HG03139 (cell line): ENCODE measurements around the gene STK17B.
"Not testable (repeated sequence)": the region's sequence is repeated elsewhere in the genome, so short reads cannot be mapped to it uniquely, and the experiment has no call there.

ENCODE experiments used
- ATAC-seq: cut with Tn5 transposase; IDR thresholded peaks from one replicate; pipeline ENCODE4 v1.9.1; 2021; ENCODE audit not compliant: unreplicated experiment

Gene STK17B

DNA sequence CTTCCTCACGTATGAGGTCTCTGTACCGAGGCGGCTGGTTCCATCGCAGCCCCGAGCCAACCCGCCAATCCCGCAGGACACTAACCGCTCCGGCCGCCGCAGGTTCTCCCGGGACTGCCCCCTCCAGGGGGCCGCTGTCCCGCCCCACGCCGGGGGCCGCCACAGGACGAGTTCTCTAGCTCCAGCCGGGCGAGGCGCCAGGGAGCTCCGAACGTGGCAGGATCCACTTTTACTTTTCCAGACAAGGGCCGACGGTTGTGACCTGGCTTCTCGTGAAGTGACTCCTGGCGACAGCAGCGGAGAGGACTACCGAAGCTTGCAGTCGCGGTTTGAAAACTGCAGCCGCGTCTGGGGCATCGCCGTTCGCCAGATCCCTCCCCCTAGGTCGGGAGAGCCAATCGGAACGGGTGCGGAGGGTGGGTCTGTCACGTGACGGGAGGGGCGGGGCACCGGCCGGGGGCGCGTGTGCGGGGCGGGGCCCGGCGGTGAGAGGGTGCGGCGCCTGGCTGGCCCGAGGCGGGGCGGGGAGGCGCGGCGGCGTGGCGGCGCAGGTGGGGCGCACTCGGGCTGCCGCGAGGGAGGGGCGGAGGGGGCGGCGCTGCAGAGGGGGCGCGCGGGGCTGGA, at the start of gene STK17B:
Gene STK17B (minus strand): TSS at position 331 of the 624 bp plus-strand sequence. CDS start 8,195 bp downstream, outside the sequence.
- peak; percentile 43 for ATAC-seq

DNA sequence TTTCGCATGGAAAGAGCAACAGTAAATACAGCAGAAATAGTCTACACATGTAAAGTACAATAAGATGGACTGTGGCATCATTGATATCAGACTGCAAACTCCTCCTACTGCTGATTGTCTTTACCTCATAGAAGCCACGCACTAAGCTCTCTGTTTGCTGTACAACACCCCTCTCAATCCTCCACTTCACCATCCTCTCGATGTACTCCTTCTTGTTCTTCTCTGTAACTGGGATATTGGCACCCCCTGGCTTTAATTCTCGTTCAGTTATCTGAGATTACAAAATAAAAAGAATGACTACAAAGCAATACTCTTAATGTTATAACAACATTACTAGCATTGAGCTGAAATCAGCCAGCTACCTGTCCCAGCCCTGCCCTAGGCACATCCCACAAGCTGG, 49.3 kb upstream of the STK17B start:
- no peak for ATAC-seq

DNA sequence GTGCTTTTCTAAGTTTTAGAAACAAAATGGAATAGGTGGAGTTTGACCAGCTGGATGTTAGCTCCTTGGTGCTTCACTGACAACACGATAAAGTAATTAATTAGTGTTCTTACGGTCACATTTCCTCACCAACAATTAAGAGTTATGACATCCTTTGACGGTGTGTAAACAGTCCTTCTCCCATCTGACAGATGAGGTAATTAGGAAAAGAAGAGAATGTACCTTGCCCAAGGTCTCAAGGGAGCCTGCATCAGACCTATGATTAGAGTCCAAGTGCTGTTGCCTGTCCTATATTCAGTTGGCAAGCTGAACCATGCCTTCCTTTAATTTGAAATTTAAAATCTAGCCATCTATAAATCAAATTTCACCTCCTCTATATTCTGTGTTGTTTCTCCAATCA, 48.3 kb upstream of the STK17B start:
- ATAC-seq = no peak

DNA sequence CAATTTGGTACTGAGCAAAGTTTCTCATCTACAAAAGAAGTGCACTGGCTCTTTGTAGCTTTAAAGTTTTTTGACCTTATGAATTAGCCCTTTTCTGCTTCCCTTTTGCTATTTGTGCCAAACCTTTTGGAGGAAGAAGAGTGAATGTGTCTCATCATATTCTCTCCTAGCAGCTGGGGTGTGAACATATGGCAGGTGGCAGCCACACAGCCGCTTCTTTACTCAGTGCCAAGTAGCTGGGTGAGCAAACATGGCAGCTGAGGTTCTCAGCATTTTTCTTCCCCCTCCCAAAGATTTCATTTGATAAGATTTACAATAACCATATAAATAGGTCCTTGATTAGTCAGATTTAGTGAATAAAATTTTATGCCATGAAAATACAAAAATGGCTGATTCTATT, 46.7 kb upstream of the STK17B start:
- no peak for ATAC-seq

DNA sequence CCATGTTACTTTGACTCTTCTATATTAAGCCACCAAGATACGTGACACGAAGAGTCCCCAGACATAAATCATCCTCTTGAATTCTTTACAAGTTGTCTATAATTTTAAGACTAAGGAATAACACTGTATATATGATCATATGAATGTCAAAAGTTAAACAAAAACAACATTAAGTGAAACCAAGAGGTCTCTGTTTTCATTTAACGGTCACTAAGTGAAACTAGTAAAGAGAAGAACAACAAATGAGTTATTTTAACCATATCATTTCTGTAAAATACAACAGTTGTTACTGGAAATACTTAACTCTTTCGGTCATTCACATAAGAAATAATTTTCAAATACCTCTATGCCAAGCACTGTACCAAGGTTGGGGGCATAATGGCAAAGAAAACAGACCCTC, 45.7 kb upstream of the STK17B start:
- no peak for ATAC-seq

DNA sequence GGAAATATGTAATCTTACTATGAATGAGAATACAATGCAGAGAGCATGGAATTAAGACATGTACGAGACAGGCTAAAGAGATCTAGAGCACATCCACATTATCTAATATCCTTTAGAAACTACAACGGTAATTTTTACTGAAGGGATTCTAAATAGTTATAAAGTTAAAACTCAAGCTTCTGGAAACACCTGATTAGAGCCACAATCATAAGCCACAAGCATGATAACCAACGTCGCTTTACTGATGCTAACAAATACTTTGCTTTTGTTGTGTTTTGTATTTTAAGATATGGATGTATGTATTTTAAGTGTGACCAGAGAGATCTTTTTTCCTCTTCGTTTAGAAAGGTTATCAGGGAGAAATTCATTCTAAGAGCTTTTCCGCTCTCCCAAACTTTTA, 44.0 kb upstream of the STK17B start:
- ATAC-seq = no peak

DNA sequence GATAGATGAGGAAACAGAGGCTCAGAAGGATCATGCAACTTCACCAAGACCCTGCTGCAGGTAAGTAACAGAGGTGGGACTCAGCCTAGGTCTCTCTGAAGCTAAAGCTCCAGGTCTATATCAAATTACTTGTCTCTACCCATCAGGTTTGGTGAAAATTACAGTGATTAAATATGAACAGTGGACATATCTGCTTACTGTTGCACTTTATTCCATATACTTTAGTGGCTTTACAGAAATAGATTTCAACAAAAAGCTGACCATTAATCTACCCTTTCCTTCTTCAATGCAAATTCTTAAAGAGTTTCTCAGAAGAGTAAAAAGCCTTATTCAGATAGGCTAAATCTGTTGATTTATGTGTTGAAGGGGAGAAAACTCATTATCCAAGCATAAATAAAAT, 42.8 kb upstream of the STK17B start:
- ATAC-seq = no peak

DNA sequence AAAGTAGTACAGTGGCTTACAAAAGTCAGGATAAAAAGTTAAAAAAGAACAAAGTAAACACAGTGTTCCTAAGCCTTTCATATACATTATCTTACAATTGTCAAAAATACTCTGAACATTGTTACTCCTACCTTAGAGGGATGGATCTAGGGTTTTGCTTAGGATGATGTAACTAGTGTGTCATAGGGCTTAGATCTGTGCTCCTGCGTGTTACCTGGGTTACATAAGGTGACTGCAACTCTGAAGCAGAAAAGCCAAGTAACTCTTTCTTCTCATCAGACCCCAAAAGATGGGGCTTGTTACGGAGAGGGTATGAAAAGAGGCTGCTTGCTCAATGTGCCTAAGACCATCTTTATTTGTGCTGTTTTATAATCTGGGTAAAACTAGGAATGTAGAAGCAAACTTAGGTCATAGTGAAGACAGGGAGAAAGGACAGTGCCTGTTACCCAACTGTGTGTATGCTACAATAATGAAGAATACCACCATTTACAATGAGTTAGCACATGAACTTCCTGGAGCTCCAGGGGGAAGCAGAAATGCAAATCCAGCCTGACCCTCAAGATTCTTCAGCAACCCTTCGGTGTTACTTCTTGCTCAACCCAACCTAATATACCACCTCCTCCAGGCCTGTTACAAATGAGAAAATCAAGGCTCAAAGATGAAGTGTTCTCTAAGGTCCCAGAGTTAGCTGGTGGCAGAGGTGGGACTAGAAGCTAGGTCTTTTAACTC, 42.0 kb upstream of the STK17B start:
- ATAC-seq = no peak

DNA sequence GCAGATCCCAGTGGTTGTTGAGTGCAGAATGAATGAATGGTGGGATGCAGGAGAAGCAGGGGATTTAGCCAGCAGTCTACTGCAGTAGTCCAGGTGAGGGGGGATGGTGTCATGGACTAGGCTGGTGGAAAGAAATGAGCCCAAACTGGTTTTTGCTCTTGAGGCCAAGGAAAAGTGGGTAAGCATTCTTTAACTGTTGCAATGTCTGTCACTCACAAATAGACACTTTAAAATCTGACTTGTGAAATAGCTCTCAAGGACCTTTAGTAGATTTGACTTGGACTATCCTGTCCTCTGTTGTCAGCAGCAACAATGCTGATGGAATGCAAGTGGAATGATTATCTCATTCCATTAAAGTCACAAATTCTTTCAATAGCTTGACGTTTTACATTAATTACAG, 37.5 kb upstream of the STK17B start:
- no peak for ATAC-seq

DNA sequence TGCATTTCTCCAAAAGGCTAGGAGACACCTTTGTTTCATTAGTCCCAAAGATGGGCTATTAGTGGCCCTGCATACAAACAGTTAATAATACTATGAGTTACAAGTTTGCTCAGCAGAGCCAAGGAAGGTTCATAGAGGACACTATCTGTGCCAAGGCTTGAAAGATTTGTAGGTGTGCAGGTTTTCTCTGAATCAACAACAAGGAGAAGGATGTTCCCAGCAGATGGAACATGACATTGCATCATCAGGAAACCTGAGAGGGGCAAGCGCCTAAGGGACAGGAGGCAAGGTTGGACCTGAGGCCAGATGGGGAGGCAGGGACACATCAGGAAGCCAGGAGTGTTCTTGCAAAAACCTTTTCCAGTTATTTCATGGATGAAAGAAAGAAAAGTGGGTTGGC, 35.4 kb upstream of the STK17B start:
- no peak for ATAC-seq

DNA sequence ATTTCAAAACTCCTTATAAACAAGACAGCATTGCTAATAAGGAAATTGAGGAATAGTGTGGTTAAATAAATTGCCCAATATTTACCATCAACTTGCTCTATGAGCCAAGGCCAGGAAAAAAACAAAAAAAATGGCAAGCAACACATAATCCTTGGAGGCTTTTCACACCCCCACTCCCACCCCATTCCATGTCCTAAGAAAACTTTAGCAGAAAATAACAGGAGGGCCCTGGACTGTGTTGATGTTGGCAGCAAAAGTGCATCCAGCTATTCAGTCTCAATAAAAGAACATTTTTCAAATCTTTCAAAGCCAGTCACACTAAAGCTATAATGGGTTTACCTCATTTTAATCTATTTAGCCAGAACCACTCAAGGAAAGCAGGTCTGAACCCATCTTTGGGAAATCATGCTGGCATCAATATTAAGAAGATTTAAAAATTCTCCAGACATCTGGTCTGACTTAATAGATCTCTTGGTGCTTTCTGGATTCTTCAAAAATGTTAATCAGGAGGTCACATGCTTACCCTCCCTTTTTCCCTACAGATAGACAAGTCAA, 34.6 kb upstream of the STK17B start:
- ATAC-seq = no peak

DNA sequence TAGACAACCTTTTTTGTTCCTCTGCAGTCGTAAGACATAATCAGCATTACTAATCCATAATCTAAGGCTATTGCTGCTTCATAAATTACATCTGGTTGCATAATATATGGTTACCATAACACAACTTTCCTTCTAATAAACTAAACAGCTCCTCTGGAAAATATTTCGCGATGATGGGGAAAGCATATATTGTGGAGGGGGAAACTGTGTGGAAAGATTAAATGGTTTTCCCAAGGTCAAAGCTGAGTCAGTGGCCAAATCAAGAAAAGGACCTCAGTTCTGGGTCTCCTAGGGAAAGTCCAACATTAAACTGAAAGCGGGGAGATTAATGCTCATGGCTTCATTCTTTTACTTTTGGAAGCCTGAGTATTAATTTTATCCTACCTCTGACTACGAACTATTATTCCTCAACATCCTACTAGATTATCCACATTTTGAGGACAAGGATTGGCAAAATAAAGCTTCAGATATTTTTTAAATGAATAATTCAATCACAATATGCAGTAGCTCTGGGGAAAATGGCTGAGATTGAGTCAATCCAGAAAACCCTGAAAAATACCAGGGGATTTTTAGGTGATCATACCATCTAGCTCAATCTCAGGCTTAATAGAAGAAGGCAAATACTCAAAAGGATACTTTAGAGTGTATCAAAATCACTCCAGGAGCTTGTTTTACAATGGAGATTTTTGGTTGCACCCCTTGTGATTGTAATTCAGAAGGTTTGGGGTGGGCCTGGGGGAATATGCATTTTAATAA, 33.8 kb upstream of the STK17B start:
- ATAC-seq = no peak

DNA sequence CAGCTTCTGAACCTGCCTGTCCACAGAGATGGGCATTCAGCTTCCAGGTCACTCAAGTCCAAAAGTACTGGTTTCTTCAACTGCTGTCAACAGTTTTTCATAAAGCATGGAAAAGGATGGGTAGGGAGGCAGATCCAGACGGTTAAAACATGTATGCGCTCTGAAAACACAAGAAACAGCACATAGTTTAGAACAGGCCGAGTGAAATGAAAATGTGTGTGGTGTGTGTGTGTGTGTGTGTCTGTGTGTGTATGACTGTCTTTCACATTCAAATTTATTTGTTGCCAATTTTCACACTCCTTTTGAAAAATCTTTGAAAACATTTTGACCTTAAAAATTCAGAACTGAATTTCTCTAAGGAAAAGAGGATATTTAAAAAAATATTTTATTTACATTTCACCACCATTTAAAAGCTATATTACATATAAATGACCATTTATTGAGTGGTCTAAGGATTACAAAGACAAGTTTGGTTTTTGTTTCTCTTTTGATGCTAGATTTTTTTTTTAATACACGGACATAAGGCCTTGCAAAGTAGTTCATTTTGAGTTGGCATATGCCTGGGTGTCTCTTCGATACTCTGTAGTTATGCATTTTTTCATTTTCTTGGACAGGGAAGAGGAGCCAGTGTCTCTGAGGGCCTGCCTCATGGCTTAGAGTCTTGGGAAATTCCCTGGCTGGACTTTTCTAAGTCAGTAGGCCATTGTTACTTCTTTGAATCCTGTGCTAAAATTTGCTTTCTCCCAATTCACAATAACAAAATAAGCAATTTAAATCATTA, 30.0 kb upstream of the STK17B start:
- no peak for ATAC-seq

DNA sequence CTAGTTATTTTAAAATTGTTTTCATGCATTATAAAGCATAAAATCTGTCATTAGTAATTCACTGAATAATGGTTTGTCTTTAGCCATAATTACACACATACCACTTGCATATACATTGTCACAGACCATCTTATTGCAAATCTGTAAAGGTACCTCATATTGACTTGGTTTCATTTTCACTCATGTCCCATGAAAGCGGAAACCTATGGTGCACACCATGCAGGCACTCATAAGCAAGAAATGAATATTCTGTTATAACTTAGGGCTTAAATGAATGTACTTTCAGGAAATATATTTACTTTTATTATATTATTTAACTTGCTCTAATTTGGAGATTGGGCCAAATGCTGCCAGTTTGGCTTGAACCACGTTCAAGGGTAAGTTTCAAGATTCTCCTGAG, 29.2 kb upstream of the STK17B start:
- ATAC-seq = peak; percentile 99

DNA sequence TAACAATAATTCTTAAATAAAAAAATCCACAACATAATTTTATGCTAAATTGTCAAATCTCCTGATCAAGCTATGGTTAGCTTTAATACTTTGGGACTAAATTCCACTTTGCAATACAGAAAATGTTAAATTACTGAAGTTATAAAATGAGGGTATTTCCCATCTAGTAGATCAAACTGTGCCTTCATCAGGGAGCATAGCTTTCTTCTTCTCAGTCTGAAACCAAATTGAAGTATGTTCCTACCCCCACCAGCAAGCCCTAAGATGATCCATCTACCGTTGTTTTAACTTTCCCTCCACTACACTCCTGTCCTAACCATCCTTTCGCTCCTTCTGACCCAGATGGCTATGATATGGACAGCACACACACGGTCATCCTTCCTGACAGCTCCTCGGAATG, 24.4 kb upstream of the STK17B start:
- no peak for ATAC-seq

DNA sequence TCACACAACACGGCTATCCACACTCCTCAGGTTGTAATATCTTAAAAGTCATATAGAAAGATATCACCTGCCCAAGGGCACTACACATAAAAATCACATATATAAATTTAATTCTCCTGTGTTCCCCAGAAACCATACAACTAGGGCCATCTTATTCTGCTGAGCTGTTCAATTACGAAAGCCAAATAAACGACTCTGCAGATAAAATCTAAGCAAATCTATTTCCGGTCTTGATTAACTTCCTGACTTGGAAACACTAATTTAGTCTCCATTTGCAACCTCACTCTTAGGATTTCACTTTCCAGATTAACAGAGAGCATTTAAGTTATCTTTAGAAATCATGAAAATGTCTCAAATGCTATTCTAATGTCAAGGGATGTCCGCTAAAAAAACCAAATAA, 23.9 kb upstream of the STK17B start:
- no peak for ATAC-seq

DNA sequence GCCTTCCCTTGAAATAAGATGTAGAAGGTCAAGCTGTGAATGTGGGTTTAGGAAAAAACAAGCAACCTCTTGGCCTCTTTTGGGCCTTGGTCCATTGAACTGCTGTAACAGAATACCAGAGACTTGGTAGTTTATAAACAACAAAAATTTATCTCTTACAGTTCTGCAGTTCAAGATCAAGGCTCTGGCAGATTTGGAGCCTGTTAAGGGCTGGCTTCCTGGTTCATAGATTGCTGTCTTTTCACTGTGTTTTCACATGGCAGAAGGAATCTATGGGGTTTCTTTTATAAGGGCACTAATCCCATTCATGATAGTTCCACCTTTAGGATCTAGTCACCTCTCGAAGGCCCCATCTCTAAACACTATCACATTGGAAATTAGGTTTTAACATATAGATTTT, 20.2 kb upstream of the STK17B start:
- ATAC-seq = no peak

DNA sequence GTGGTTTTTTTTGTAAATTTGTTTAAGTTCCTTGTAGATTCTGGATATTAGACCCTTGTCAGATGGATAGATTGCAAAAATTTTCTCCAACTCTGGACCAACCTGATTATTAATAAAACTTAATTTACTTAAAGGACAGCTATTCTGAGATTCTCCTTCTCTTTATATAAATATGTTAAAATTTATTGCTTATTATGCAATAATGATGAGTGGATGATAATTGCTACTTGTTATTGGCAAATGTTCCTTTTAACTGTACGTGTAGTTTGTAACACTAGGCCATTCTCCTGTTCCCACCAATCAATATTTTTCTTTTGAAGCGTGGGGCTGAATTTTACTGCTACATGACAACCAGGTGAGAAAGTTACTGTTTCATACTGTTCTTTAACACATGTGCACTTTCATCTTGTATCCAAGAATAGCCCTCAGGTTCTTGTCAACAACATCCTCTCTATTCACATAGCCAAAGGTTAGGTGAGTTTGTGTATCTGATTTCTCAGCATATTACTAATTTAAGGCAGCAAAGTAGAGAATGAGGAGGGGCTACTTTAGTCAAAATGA, 16.6 kb upstream of the STK17B start:
- no peak for ATAC-seq

DNA sequence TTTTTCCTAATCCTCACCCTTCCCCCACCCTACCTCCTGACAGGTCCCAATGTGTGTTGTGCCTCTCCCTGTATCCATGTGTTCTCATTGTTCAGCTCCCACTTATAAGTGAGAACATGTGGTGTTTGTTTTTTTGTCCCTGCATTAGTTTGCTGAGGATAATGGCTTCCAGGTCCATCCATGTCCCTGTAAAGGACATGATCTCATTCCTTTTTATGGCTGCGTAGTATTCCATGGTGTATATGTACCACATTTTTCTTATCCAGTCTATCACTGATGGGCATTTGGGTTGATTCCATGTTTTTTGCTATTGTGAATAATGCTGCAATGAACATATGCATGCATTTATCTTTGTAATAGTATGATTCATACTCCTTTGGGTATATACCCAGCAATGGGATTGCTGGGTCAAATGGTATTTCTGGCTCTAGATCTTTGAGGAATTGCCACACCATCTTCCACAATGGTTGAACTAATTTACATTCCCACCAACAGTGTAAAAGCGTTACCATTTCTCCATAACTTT, 15.9 kb upstream of the STK17B start:
- ATAC-seq = not testable (repeated sequence)

DNA sequence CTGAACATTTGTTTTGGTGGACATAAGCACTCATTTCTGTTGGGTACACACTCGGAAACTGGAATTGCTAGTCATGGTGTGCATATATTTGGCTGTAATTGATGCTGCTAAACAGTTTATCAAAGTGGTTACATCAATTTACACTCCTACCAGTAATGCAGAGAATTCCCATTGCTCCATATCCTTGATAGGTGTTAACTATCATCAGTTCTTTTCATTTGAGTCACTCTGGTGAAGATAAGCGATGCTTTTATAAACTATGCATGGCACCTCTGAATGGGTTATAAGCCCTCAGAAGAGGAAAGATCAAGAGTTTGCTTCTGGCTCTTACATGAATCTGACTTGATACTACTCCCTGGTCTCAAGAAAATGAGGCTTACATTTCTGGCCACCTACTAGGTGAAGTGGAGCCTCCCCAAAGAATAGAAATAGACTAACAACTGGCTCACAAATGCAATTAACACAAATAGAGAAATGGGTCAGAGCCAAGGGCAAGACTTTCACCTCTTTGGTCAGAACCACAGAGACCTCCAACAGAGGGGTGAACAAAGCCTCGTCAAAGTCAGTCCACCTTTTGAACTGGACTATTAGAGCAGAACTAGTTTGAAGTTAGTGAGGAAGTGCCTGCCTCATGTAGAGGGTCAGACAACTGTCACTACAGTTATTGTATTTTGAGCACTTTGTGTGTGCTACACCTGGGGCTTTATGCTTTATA, 15.0 kb upstream of the STK17B start:
- ATAC-seq = no peak
